Measurements from ENCODE around the gene RAP1GDS1. TPM values are rescaled to one million over a fixed set of nuclear protein-coding genes. Genes with fewer than 3 reads are reported as not detected.

RAP1GDS1 gene, protein sequence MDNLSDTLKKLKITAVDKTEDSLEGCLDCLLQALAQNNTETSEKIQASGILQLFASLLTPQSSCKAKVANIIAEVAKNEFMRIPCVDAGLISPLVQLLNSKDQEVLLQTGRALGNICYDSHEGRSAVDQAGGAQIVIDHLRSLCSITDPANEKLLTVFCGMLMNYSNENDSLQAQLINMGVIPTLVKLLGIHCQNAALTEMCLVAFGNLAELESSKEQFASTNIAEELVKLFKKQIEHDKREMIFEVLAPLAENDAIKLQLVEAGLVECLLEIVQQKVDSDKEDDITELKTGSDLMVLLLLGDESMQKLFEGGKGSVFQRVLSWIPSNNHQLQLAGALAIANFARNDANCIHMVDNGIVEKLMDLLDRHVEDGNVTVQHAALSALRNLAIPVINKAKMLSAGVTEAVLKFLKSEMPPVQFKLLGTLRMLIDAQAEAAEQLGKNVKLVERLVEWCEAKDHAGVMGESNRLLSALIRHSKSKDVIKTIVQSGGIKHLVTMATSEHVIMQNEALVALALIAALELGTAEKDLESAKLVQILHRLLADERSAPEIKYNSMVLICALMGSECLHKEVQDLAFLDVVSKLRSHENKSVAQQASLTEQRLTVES
- total RNA-seq, result 64.6 and 87.2 TPM in 2 replicates

DNA sequence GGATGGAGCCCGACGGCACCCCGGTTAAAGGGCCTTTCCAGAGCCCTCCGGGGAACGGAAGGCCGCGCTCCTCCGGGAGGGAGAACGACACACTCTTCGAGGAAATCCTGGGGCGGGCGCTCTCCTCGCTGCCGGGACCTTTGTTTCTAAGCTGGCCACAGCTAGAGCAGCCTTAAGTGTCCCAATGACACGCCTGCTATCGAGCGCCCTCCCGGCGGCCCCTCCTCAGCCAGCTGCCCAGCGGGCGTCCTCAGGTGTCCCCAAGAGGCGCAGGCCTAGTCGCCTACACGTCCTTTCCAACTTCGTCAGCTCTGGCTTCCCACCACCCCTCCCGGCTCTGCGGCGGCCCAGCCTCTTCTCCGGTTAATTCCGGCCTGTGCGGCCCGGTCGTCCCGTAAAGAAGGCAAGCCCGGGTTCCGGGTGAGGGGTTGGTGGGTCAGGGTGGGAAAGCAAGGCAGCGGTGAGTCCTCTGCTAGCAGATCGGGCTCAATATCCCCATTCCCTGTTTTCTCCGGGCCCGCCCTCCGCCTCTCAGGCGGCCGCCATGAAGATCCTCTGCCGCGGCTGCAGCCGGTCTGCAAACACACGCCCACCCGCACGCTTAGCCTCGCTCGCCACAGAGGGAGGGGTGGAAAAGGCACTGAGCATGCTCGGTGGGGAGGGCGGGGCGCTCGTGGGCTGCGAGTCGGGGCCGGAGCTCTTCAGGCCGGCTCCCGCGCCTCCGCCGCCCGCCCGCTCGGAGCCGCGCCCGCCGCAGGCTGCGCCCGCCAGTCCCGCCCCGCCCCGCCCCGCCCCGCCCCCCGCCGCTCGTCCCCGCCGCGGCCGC is at the start of gene RAP1GDS1:
RAP1GDS1 (plus strand) TSS at position 806 of the 826 bp plus-strand sequence. CDS start 182 bp downstream, outside the sequence.

Other genes starting within 250 kb of the RAP1GDS1 start
- under 0.01 and 0.24 TPM in 2 replicates for gene STPG2, start 117.9 kb upstream of the RAP1GDS1 start, total RNA-seq